ENCODE results near the gene RNGTT.

The RNGTT gene

DNA sequence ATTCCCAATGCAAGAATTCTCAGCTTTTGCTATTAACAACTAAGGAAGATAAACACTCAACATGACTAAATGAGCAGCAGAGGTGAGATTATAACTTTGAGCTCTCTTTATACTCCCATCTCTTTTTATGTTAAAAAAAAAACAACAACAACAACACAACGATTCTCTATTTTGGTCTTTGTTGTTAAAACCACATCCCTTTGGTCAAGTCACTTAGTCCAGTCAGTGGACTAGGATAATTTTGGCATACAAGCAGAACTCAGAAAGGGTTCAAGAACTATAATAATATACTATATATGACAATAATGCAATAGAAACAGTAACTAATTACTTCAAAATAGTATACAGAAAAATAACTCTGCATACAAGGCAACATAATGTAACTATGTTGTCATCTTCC, 312.4 kb downstream of the RNGTT start:
- no peaks in the 10 kb centered on the region for H3K9me3 ChIP-seq (ENCODE audit: control insufficient read depth, insufficient read depth, low read depth, low read length)
- TF ChIP-seq ZNF830 (tag by site-specific recombination; IDR thresholded peaks at IDR 0.05; ENCODE audit: low read depth) = no peak
- TF ChIP-seq ZNF530 (tag by site-specific recombination; IDR thresholded peaks at IDR 0.05; ENCODE audit: low read depth) = no peak
- TF ChIP-seq BCL11A (tag by site-specific recombination; IDR thresholded peaks at IDR 0.05; ENCODE audit: low read depth) = no peak
- TF ChIP-seq ZNF2 (tag by site-specific recombination; IDR thresholded peaks at IDR 0.05) = no peak
- no peak for TF ChIP-seq MZF1 (tag by site-specific recombination; IDR thresholded peaks at IDR 0.05; ENCODE audit: borderline replicate concordance)
- TF ChIP-seq ZNF335 (tag by site-specific recombination; conservative IDR thresholded peaks at IDR 0.05) = no peak
- TF ChIP-seq ZNF510 (tag by site-specific recombination; IDR thresholded peaks at IDR 0.05; ENCODE audit: insufficient replicate concordance) = no peak
- TF ChIP-seq ZNF701 (tag by site-specific recombination; IDR thresholded peaks at IDR 0.05) = no peak
- TF ChIP-seq, protein P1, sequence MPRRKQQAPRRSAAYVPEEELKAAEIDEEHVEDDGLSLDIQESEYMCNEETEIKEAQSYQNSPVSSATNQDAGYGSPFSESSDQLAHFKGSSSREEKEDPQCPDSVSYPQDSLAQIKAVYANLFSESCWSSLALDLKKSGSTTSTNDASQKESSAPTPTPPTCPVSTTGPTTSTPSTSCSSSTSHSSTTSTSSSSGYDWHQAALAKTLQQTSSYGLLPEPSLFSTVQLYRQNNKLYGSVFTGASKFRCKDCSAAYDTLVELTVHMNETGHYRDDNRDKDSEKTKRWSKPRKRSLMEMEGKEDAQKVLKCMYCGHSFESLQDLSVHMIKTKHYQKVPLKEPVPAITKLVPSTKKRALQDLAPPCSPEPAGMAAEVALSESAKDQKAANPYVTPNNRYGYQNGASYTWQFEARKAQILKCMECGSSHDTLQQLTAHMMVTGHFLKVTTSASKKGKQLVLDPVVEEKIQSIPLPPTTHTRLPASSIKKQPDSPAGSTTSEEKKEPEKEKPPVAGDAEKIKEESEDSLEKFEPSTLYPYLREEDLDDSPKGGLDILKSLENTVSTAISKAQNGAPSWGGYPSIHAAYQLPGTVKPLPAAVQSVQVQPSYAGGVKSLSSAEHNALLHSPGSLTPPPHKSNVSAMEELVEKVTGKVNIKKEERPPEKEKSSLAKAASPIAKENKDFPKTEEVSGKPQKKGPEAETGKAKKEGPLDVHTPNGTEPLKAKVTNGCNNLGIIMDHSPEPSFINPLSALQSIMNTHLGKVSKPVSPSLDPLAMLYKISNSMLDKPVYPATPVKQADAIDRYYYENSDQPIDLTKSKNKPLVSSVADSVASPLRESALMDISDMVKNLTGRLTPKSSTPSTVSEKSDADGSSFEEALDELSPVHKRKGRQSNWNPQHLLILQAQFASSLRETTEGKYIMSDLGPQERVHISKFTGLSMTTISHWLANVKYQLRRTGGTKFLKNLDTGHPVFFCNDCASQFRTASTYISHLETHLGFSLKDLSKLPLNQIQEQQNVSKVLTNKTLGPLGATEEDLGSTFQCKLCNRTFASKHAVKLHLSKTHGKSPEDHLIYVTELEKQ (tag by site-specific recombination; IDR thresholded peaks at IDR 0.05; ENCODE audit: borderline replicate concordance) = no peak
- TF ChIP-seq ZNF76 (tag by site-specific recombination; IDR thresholded peaks at IDR 0.05; ENCODE audit: borderline replicate concordance, low read depth) = no peak
- TF ChIP-seq YY2 (tag by site-specific recombination; IDR thresholded peaks at IDR 0.05) = no peak
- no peak for TF ChIP-seq EGR2 (tag by site-specific recombination; IDR thresholded peaks at IDR 0.05; ENCODE audit: low read depth)
- TF ChIP-seq ZNF521 (tag by site-specific recombination; IDR thresholded peaks at IDR 0.05) = no peak
- POLR2A ChIA-PET = no interaction called here
- CTCF ChIA-PET = no interaction called here
- H3K36me3 ChIP-seq (ENCODE audit: control insufficient read depth in 2 of 2, insufficient read depth in 1 of 2, low read length in 2 of 2) = no peaks in the 10 kb centered on the region
- no peak overlapping the region for H3K27ac ChIP-seq (ENCODE audit: extremely low read depth, low read depth, low read length)
- no peaks in the 10 kb centered on the region; the same call in 1 of the 2 replicates for H3K4me1 ChIP-seq (ENCODE audit: control insufficient read depth, insufficient read depth, low read length)
- no peak overlapping the region for H3K4me3 ChIP-seq (ENCODE audit: low read depth, low read length)

DNA sequence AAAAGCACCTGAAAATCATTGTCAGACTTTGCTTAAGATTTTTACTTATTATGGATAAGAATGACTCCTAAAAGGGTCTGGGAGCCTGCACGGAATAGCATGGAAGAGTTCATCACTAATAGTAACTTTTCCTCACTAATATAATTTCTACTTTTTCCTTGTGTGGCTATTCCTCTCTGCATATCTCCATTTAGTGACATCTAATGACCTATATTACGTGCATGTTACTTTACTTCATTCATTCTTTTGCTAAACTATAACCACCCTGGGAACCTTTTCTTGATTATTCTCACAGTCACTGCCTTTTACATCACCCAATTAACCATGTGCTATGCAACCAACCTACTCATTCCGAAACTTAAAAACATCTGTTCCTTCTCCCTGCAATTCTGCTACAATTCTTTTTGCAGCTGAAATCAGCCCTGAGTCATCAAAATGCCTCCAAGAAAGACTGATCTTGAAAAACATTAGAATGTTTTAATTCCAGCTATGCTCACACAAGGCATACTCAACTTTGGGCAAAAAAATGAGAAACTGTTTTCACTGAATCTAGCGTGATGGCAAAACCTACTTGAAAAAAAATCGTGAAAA, 313.3 kb downstream of the RNGTT start:
- Histone ChIP-seq H3K9me3 (ENCODE audit: control insufficient read depth, insufficient read depth, low read depth, low read length) (no peaks in the 10 kb centered on the region), H3K36me3 (ENCODE audit: control insufficient read depth in 2 of 2, insufficient read depth in 1 of 2, low read length in 2 of 2) (no peaks in the 10 kb centered on the region), H3K27ac (ENCODE audit: extremely low read depth, low read depth, low read length) (no peak overlapping the region), H3K4me1 (ENCODE audit: control insufficient read depth, insufficient read depth, low read length) (no peaks in the 10 kb centered on the region; the same call in 1 of the 2 replicates), H3K4me3 (ENCODE audit: low read depth, low read length) (no peak overlapping the region)
- ChIA-PET CTCF (no interaction called here), POLR2A (no interaction called here)
- TF ChIP-seq, protein P2, sequence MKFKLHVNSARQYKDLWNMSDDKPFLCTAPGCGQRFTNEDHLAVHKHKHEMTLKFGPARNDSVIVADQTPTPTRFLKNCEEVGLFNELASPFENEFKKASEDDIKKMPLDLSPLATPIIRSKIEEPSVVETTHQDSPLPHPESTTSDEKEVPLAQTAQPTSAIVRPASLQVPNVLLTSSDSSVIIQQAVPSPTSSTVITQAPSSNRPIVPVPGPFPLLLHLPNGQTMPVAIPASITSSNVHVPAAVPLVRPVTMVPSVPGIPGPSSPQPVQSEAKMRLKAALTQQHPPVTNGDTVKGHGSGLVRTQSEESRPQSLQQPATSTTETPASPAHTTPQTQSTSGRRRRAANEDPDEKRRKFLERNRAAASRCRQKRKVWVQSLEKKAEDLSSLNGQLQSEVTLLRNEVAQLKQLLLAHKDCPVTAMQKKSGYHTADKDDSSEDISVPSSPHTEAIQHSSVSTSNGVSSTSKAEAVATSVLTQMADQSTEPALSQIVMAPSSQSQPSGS (tag by site-specific recombination; IDR thresholded peaks at IDR 0.05; ENCODE audit: low read depth) = no peak
- TF ChIP-seq ZNF157 (tag by site-specific recombination; IDR thresholded peaks at IDR 0.05) = no peak
- TF ChIP-seq ZNF140 (tag by site-specific recombination; IDR thresholded peaks at IDR 0.05) = no peak
- no peak for TF ChIP-seq ZNF623 (tag by site-specific recombination; IDR thresholded peaks at IDR 0.05)
- no peak for TF ChIP-seq KLF8 (tag by site-specific recombination; IDR thresholded peaks at IDR 0.05)
- TF ChIP-seq BCL11B (tag by site-specific recombination; IDR thresholded peaks at IDR 0.05; ENCODE audit: low read depth) = no peak
- no peak for TF ChIP-seq KLF9 (tag by site-specific recombination; IDR thresholded peaks at IDR 0.05; ENCODE audit: low read depth)
- TF ChIP-seq HOXA7 (CRISPR knock-in tag; IDR thresholded peaks at IDR 0.05; ENCODE audit: borderline replicate concordance) = no peak
- TF ChIP-seq MYNN (tag by site-specific recombination; IDR thresholded peaks at IDR 0.05; ENCODE audit: borderline replicate concordance) = no peak
- no peak for TF ChIP-seq PRDM1 (tag by site-specific recombination; IDR thresholded peaks at IDR 0.05)
- TF ChIP-seq, protein P3, sequence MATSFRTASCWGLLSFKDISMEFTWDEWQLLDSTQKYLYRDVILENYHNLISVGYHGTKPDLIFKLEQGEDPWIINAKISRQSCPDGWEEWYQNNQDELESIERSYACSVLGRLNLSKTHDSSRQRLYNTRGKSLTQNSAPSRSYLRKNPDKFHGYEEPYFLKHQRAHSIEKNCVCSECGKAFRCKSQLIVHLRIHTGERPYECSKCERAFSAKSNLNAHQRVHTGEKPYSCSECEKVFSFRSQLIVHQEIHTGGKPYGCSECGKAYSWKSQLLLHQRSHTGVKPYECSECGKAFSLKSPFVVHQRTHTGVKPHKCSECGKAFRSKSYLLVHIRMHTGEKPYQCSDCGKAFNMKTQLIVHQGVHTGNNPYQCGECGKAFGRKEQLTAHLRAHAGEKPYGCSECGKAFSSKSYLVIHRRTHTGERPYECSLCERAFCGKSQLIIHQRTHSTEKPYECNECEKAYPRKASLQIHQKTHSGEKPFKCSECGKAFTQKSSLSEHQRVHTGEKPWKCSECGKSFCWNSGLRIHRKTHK (tag by site-specific recombination; IDR thresholded peaks at IDR 0.05) = no peak
- TF ChIP-seq ZFP41 (tag by site-specific recombination; IDR thresholded peaks at IDR 0.05; ENCODE audit: borderline replicate concordance) = no peak

Measured in HEK293 (cell line).